ENCODE data around the gene PUM1. TPM values are rescaled to one million over a fixed set of nuclear protein-coding genes. Genes with fewer than 3 reads are reported as not detected.
A peak's percentile ranks its signal among the peaks of the same experiment; 100 is the strongest.

PUM1 gene
- total and polyA plus RNA-seq, 2 of the 8 experiments (the other 6 are each of a cell fraction or from before 2014, with no cell fraction given): 122 to 177 TPM

- WGBS, 2 experiments (ENCODE audit: extremely low coverage in 1 of 2, insufficient coverage in 1 of 2, insufficient read length in 1 of 2, insufficient replicate concordance in 2 of 2, low coverage in 1 of 2, low lambda C conversion rate in 2 of 2, missing lambda C conversion rate in 1 of 2): 89% methylated on average over 12 of the region's 12 CpGs; no CpG with 5 or more reads in 1 of the 2 experiments
- Histone ChIP-seq H3K27ac (ENCODE audit: low read depth, low read length) (no peak overlapping the region), H2BK5ac (ENCODE audit: low read depth, low read length) (peak overlapping the region; percentile 87; the same call in 1 of the 2 replicates), H4K8ac (ENCODE audit: extremely low read depth, insufficient read depth, low read length) (no peak overlapping the region), H3K79me2 (ENCODE audit: control insufficient read depth in 1 of 2, insufficient read depth in 2 of 2, low read length in 2 of 2) (no peaks in the 10 kb centered on the region; a peak in 1 of 4 replicates), H3K18ac (ENCODE audit: extremely low read depth, low read length) (peak overlapping the region; percentile 43; the same call in 1 of the 2 replicates), H3K4me3 (ENCODE audit: extremely low read depth in 1 of 4, insufficient read depth in 2 of 4, low read depth in 3 of 4, low read length in 4 of 4) (no peak overlapping the region), H2AFZ (ENCODE audit: low read length) (no peak overlapping the region), H2BK15ac (ENCODE audit: low read length) (0 out of 2 replicates have a peak overlapping the region, but pooled peaks have one; percentile 55), H3K4ac (replicated peaks; ENCODE audit: insufficient read length, low read depth, low read length) (peak overlapping the region; percentile 16), H2BK20ac (ENCODE audit: low read length) (peak overlapping the region; percentile 38; the same call in 1 of the 2 replicates), H3K9ac (replicated peaks in 1 of 4; ENCODE audit: extremely low read depth in 1 of 4, low read depth in 3 of 4, low read length in 3 of 4) (no peak overlapping the region), H3K14ac (ENCODE audit: insufficient read length) (no peak overlapping the region), H3K56ac (replicated peaks; ENCODE audit: insufficient read length, low read depth, low read length) (no peak overlapping the region), H3K79me1 (ENCODE audit: low read depth, low read length) (peaks cover 6% of the 10 kb centered on the region), H3K23ac (ENCODE audit: insufficient read length) (no peak overlapping the region), H4K20me1 (replicated peaks in 1 of 2; ENCODE audit: control insufficient read depth in 1 of 2, insufficient read depth in 2 of 2, low read length in 2 of 2) (peaks cover 4 to 10% of the 10 kb centered on the region in 2 experiments), H2BK120ac (replicated peaks; ENCODE audit: low read depth, low read length) (no peak overlapping the region), H3K27me3 (replicated peaks in 1 of 4; ENCODE audit: control insufficient read depth in 3 of 4, extremely low read depth in 1 of 4, insufficient read depth in 3 of 4, low read length in 3 of 4) (no peaks in the 10 kb centered on the region), H4K91ac (replicated peaks; ENCODE audit: insufficient read length, low read length) (peak overlapping the region; percentile 13), H3K9me3 (ENCODE audit: insufficient read depth in 2 of 2, low read depth in 1 of 2, low read length in 1 of 2) (no peaks in the 10 kb centered on the region), H4K5ac (ENCODE audit: insufficient read length, low read depth, low read length) (no peak overlapping the region), H2BK12ac (ENCODE audit: low read depth, low read length) (peak overlapping the region; percentile 96), H2AK5ac (ENCODE audit: low read depth, low read length) (peak overlapping the region; percentile 88), H3K4me1 (replicated peaks in 1 of 4; ENCODE audit: control insufficient read depth in 3 of 4, insufficient read depth in 4 of 4, low read length in 3 of 4) (peaks cover 9 to 26% (median 17%) of the 10 kb centered on the region in 4 experiments), H3K36me3 (ENCODE audit: control insufficient read depth in 2 of 4, insufficient read depth in 4 of 4, low read length in 3 of 4) (no peaks in the 10 kb centered on the region), H3K23me2 (ENCODE audit: low read depth, low read length) (no peaks in the 10 kb centered on the region), H3K4me2 (ENCODE audit: insufficient read depth in 1 of 2, low read depth in 2 of 2, low read length in 2 of 2) (no peak overlapping the region; a peak in 1 of 4 replicates)
- TF ChIP-seq POLR2A (IDR thresholded peaks at IDR 0.05; ENCODE audit: control extremely low read depth in 1 of 2, low read depth in 2 of 2, low read length in 2 of 2): no peak
- TF ChIP-seq HDAC2 (IDR thresholded peaks at IDR 0.05; ENCODE audit: borderline replicate concordance in 1 of 2, low read depth in 2 of 2, low read length in 2 of 2): peak in 1 of 2 experiments; percentile 80; a peak in 1 of 4 replicates
- TF ChIP-seq POU5F1 (IDR thresholded peaks at IDR 0.05; ENCODE audit: low read depth, low read length): no peak
- peak; percentile 97 for TF ChIP-seq KDM1A (IDR thresholded peaks at IDR 0.05; ENCODE audit: borderline replicate concordance, low read length)
- peak; percentile 39; the same call in 1 of the 2 replicates for TF ChIP-seq JUND (IDR thresholded peaks at IDR 0.05; ENCODE audit: low read length)
- DNase-seq (ENCODE audit: low read depth in 1 of 2, low spot score in 2 of 2): no peak
- FAIRE-seq: no peak
- CTCF ChIA-PET (ENCODE audit: partially characterized antibody): interaction anchor here (0.9 to 3.5 kb wide), 11 partner anchors 9 to 154 kb away, joined by 3 to 20 read pairs (median 5); no protein-coding TSS in a partner anchor
- POLR2A ChIA-PET (ENCODE audit: partially characterized antibody): interaction anchor here (0.6 to 2.3 kb wide), 7 partner anchors 9 to 134 kb away, joined by 3 to 8 read pairs (median 3); no protein-coding TSS in a partner anchor
Measured at GRCh38 chr1:30886710-30887428, 178.6 kb downstream of the PUM1 start.

All from H1 (cell line).